Activated T-cell treated with anti-CD3 and anti-CD28 coated beads for 1 hour (primary cell): ENCODE results near the gene ARF1.

Experiments
- DNase-seq: peaks from one replicate; pipeline ENCODE4 v3.0.0-alpha.2; 2020; ENCODE audit warnings: low read depth

ARF1 gene

GRCh38 chr1:228148196-228148861, 65.8 kb downstream of the ARF1 start:
- DNase-seq = no peak
